ENCODE results near the gene KRT15. TPM values are rescaled to one million over a fixed set of nuclear protein-coding genes. Genes with fewer than 3 reads are reported as not detected.

KRT15 gene
- total and polyA plus RNA-seq, 2 donors (not counting 1 experiment from before 2014, with no cell fraction given): not detected

DNA sequence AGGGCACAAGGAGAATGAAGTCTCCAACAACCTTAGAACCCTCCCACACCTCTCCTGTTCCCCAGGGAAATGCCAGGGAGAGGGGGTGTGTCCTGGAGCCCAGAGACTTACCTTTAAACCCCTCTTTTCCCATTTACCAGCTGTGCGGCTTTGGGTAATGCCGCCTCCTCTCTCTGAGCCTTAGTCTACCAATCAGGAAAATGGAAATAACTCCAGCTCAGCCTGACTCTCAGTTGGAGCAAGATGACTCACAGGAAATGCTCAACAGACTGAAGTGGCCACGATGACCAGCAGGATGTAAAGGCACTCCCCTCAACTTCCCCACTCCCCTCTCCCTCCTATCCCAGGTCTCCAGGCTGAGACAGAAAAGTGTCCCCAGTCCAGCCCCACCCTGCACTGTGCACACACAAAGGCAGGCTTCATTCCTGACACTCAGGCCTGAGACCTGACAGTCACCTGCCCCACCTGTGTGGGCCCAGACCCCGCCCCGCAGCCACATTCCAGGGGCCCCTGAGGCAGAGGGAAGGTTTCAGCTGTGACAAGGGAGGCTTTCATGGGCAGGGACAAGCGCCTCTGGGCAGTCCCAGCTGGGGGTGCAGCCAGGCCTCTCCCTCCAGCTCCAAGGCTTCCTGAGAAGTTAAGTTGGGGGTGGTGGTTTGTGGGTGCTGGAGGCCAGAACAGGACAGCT is 3.0 kb upstream of the KRT15 start:
- ATAC-seq (ENCODE audit: low read depth): no peak
- ChIA-PET POLR2A (interaction anchor here (0.6 kb wide), 1 partner anchor 12 kb away, joined by 6 read pairs; no protein-coding TSS in a partner anchor), CTCF (no interaction called here)
- Mint-ChIP-seq H3K9me3 (ENCODE audit: insufficient read depth) (no peaks in the 10 kb centered on the region), H3K27ac (no peak overlapping the region), H3K4me1 (no peaks in the 10 kb centered on the region), H3K27me3 (peaks cover 29% of the 10 kb centered on the region), H3K4me3 (no peak overlapping the region)
- no peaks in the 10 kb centered on the region for H3K79me2 ChIP-seq (ENCODE audit: control insufficient read depth, insufficient read depth, low read length)
- TF ChIP-seq EZH2 (IDR thresholded peaks at IDR 0.05; ENCODE audit: borderline replicate concordance, insufficient read depth, low read depth, low read length, poor library complexity, severe bottlenecking): no peak
- H3K9ac ChIP-seq (ENCODE audit: low read length): no peak overlapping the region
- intact Hi-C loops (cut with micrococcal nuclease): no loop called here
- no peaks in the 10 kb centered on the region for H4K20me1 ChIP-seq (ENCODE audit: control insufficient read depth, insufficient read depth, low read length, poor library complexity, severe bottlenecking)
- H3K4me2 ChIP-seq (replicated peaks; ENCODE audit: low read depth, low read length, poor library complexity, severe bottlenecking): no peak overlapping the region
- WGBS (ENCODE audit: insufficient coverage): 75% methylated on average over 6 of the region's 6 CpGs
- H3K4me3 ChIP-seq (ENCODE audit: control extremely low read depth in 1 of 5, extremely low read depth in 1 of 5, insufficient read depth in 1 of 5, low read depth in 2 of 5, low read length in 4 of 5): no peak overlapping the region
- no peaks in the 10 kb centered on the region for H3K4me1 ChIP-seq (ENCODE audit: control insufficient read depth in 2 of 2, insufficient read depth in 2 of 2, low read length in 2 of 2)
- H3K9me3 ChIP-seq (ENCODE audit: control extremely low read depth in 1 of 3, control insufficient read depth in 2 of 3, insufficient read depth in 1 of 3, low read length in 2 of 3): no peaks in the 10 kb centered on the region
- H3K27ac ChIP-seq (ENCODE audit: low read length in 2 of 2): no peak overlapping the region
- H3K36me3 ChIP-seq (replicated peaks in 1 of 2; ENCODE audit: control extremely low read depth in 1 of 2, control insufficient read depth in 1 of 2, extremely low read depth in 1 of 2, insufficient read depth in 2 of 2, low read length in 1 of 2): no peaks in the 10 kb centered on the region
- DNase-seq: no peak
- H3K27me3 ChIP-seq (replicated peaks in 1 of 4; ENCODE audit: control extremely low read depth in 1 of 4, control insufficient read depth in 3 of 4, insufficient read depth in 4 of 4, low read length in 3 of 4): peaks cover 0 to 8% (median 0%) of the 10 kb centered on the region in 4 experiments
- no peak overlapping the region for H2AFZ ChIP-seq (ENCODE audit: insufficient read depth, low read depth, low read length, poor library complexity, severe bottlenecking)

DNA sequence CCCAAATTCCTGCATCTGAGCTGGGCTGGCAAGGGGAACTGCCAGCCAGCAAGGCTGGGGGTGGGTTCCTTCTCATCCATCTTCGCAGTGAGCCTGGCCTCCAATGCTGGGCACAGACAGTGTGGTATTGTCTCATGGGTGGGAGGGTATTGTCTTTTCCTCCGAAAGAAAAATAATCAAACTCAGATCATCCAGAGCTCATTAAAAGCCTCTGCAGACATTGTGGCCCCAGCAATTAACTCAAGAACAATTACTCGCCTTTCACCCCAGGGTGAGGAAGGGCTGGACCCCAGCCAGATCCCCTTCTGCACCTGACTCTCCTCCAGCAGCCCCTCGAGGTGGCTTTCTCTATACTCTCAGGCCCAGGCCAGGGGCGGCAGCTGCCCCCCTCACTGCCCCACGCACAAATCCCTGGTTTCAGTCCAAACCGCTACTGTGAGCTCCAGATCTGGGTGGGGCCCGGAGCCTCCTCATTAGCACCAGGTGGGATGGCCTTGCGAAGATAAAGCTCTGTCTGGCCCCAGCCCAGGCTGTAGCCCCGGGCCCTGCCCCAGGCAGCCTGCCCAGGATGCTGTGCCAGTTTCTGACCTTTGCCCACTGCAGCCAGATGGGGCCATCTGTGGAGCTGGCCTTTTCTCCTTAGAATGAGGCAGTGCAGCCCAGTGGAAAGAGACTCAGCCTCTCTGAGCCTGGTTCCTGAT is 2.3 kb upstream of the KRT15 start:
- ATAC-seq (ENCODE audit: low read depth) (no peak), DNase-seq (no peak)
- WGBS (ENCODE audit: insufficient coverage): 90% methylated on average over 8 of the region's 10 CpGs
- H3K4me3 Mint-ChIP-seq: no peak overlapping the region
- no peak overlapping the region for H3K4me3 ChIP-seq (ENCODE audit: control extremely low read depth in 1 of 5, extremely low read depth in 1 of 5, insufficient read depth in 1 of 5, low read depth in 2 of 5, low read length in 4 of 5)
- no peak overlapping the region for H3K4me2 ChIP-seq (replicated peaks; ENCODE audit: low read depth, low read length, poor library complexity, severe bottlenecking)
- H3K27ac Mint-ChIP-seq: no peak overlapping the region
- TF ChIP-seq, protein P1, sequence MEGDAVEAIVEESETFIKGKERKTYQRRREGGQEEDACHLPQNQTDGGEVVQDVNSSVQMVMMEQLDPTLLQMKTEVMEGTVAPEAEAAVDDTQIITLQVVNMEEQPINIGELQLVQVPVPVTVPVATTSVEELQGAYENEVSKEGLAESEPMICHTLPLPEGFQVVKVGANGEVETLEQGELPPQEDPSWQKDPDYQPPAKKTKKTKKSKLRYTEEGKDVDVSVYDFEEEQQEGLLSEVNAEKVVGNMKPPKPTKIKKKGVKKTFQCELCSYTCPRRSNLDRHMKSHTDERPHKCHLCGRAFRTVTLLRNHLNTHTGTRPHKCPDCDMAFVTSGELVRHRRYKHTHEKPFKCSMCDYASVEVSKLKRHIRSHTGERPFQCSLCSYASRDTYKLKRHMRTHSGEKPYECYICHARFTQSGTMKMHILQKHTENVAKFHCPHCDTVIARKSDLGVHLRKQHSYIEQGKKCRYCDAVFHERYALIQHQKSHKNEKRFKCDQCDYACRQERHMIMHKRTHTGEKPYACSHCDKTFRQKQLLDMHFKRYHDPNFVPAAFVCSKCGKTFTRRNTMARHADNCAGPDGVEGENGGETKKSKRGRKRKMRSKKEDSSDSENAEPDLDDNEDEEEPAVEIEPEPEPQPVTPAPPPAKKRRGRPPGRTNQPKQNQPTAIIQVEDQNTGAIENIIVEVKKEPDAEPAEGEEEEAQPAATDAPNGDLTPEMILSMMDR (IDR thresholded peaks at IDR 0.05): no peak
- no peak for TF ChIP-seq EZH2 (IDR thresholded peaks at IDR 0.05; ENCODE audit: borderline replicate concordance, insufficient read depth, low read depth, low read length, poor library complexity, severe bottlenecking)
- peaks cover 0 to 6% (median 0%) of the 10 kb centered on the region in 4 experiments for H3K27me3 ChIP-seq (replicated peaks in 1 of 4; ENCODE audit: control extremely low read depth in 1 of 4, control insufficient read depth in 3 of 4, insufficient read depth in 4 of 4, low read length in 3 of 4)
- no peaks in the 10 kb centered on the region for H3K4me1 Mint-ChIP-seq
- H3K79me2 ChIP-seq (ENCODE audit: control insufficient read depth, insufficient read depth, low read length): no peaks in the 10 kb centered on the region
- H2AFZ ChIP-seq (ENCODE audit: insufficient read depth, low read depth, low read length, poor library complexity, severe bottlenecking): no peak overlapping the region
- H3K9me3 ChIP-seq (ENCODE audit: control extremely low read depth in 1 of 3, control insufficient read depth in 2 of 3, insufficient read depth in 1 of 3, low read length in 2 of 3): no peaks in the 10 kb centered on the region
- peaks cover 31% of the 10 kb centered on the region for H3K27me3 Mint-ChIP-seq
- H3K4me1 ChIP-seq (ENCODE audit: control insufficient read depth in 2 of 2, insufficient read depth in 2 of 2, low read length in 2 of 2): no peaks in the 10 kb centered on the region
- CTCF ChIA-PET: no interaction called here
- no peak overlapping the region for H3K27ac ChIP-seq (ENCODE audit: low read length in 2 of 2)
- no peaks in the 10 kb centered on the region for H3K9me3 Mint-ChIP-seq (ENCODE audit: insufficient read depth)
- intact Hi-C loops (cut with micrococcal nuclease): no loop called here
- H3K36me3 ChIP-seq (replicated peaks in 1 of 2; ENCODE audit: control extremely low read depth in 1 of 2, control insufficient read depth in 1 of 2, extremely low read depth in 1 of 2, insufficient read depth in 2 of 2, low read length in 1 of 2): no peaks in the 10 kb centered on the region
- POLR2A ChIA-PET: no interaction called here
- no peak overlapping the region for H3K9ac ChIP-seq (ENCODE audit: low read length)
- H4K20me1 ChIP-seq (ENCODE audit: control insufficient read depth, insufficient read depth, low read length, poor library complexity, severe bottlenecking): no peaks in the 10 kb centered on the region

All from B cell (primary cell).